SK-N-SH treated with all-trans-retinoic acid at 6 μM for 48 hours (cell line): Measurements from ENCODE around the gene CYP24A1.

Source experiments
- ATAC-seq: fragments of 200-7000 bp; cut with Tn5 transposase; 3 replicates; pipeline ENCODE4 v1.9.1; 2020; ENCODE audit warnings: mild to moderate bottlenecking, moderate library complexity
- ARNTL ChIP-seq: fragments of 450-650 bp; formaldehyde crosslinking; IDR thresholded peaks from 2 replicates; pipeline ENCODE4 v1.5.0; 2020; ENCODE audit warnings: low read depth, mild to moderate bottlenecking, moderate library complexity, borderline replicate concordance
- BACH2 ChIP-seq: fragments of 250-450 bp; sonication (Bioruptor Pico); IDR thresholded peaks from 2 replicates; pipeline ENCODE4 v1.9.0; 2021; ENCODE audit warnings: mild to moderate bottlenecking, borderline replicate concordance
- CSRNP3 ChIP-seq: fragments of 250-450 bp; sonication (Bioruptor Pico); IDR thresholded peaks from 2 replicates; pipeline ENCODE4 v1.5.1; 2021; ENCODE audit warnings: mild to moderate bottlenecking, moderate library complexity
- ESRRG ChIP-seq: fragments of 250-450 bp; sonication (Bioruptor Pico); IDR thresholded peaks from 2 replicates; pipeline ENCODE4 v1.6.1; 2021; ENCODE audit warnings: mild to moderate bottlenecking
- ISL1 ChIP-seq: fragments of 250-450 bp; sonication (Bioruptor Pico); IDR thresholded peaks from 2 replicates; pipeline ENCODE4 v2.1.2; 2022; ENCODE audit warnings: mild to moderate bottlenecking, moderate library complexity
- OSR1 ChIP-seq: fragments of 250-450 bp; sonication (Bioruptor Pico); IDR thresholded peaks from 2 replicates; pipeline ENCODE4 v1.8.0; 2022; ENCODE audit warnings: moderate library complexity, mild to moderate bottlenecking, inconsistent platforms
- PATZ1 ChIP-seq: fragments of 250-450 bp; sonication (Bioruptor Pico); IDR thresholded peaks from 2 replicates; pipeline ENCODE4 v1.8.0; 2020; ENCODE audit warnings: mild to moderate bottlenecking, moderate library complexity, borderline replicate concordance
- PPARA ChIP-seq: fragments of 250-450 bp; sonication (Bioruptor Pico); IDR thresholded peaks from 2 replicates; pipeline ENCODE4 v1.5.0; 2020; ENCODE audit warnings: mild to moderate bottlenecking, borderline replicate concordance
- RARB ChIP-seq: fragments of 250-450 bp; sonication (Bioruptor Pico); IDR thresholded peaks from 2 replicates; pipeline ENCODE4 v1.8.0; 2021; ENCODE audit warnings: mild to moderate bottlenecking, moderate library complexity
- SNAI2 ChIP-seq: fragments of 250-450 bp; sonication (Bioruptor Pico); IDR thresholded peaks from 2 replicates; pipeline ENCODE4 v1.5.0; 2020; ENCODE audit warnings: mild to moderate bottlenecking, moderate library complexity
- TCF4 ChIP-seq: fragments of 250-450 bp; sonication (Bioruptor Pico); IDR thresholded peaks from 2 replicates; pipeline ENCODE4 v1.8.0; 2021; ENCODE audit warnings: mild to moderate bottlenecking, moderate library complexity, borderline replicate concordance
- ZC3H10 ChIP-seq: fragments of 250-450 bp; sonication (Bioruptor Pico); IDR thresholded peaks from 2 replicates; pipeline ENCODE4 v1.5.1; 2021; ENCODE audit warnings: mild to moderate bottlenecking, moderate library complexity
- ZFP3 ChIP-seq: fragments of 250-450 bp; sonication (Bioruptor Pico); IDR thresholded peaks from 2 replicates; pipeline ENCODE4 v1.5.0; 2020; ENCODE audit warnings: mild to moderate bottlenecking, moderate library complexity
- ZFP30 ChIP-seq: fragments of 450-650 bp; formaldehyde crosslinking; IDR thresholded peaks from 2 replicates; pipeline ENCODE4 v1.5.0; 2022; ENCODE audit warnings: mild to moderate bottlenecking, moderate library complexity
- ZNF565 ChIP-seq: fragments of 450-650 bp; formaldehyde crosslinking; conservative IDR thresholded peaks from 2 replicates; pipeline ENCODE4 v1.5.0; 2020; ENCODE audit warnings: low read depth, mild to moderate bottlenecking, moderate library complexity
- ZNF70 ChIP-seq: fragments of 450-650 bp; formaldehyde crosslinking; IDR thresholded peaks from 2 replicates; pipeline ENCODE4 v1.5.0; 2020; ENCODE audit warnings: mild to moderate bottlenecking, moderate library complexity
- TF ChIP-seq, protein P1 (sequence below): fragments of 250-450 bp; sonication (Bioruptor Pico); IDR thresholded peaks from 2 replicates; pipeline ENCODE4 v1.5.0; 2020; ENCODE audit warnings: mild to moderate bottlenecking, moderate library complexity
- TF ChIP-seq, protein P2 (sequence below): fragments of 250-450 bp; sonication (Bioruptor Pico); IDR thresholded peaks from 2 replicates; pipeline ENCODE4 v1.8.0; 2021; ENCODE audit warnings: low read depth, mild to moderate bottlenecking, moderate library complexity, borderline replicate concordance
- TF ChIP-seq, protein P3 (sequence below): fragments of 250-450 bp; sonication (Bioruptor Pico); IDR thresholded peaks from 2 replicates; pipeline ENCODE4 v1.5.1; 2020; ENCODE audit warnings: low read depth, mild to moderate bottlenecking, moderate library complexity

Gene CYP24A1

GRCh38 chr20:54188132-54188849 is 14.5 kb upstream of the CYP24A1 start:
- no peak for ATAC-seq
- TF ChIP-seq ARNTL (CRISPR knock-in tag) (no peak), ESRRG (CRISPR knock-in tag) (no peak), ISL1 (CRISPR knock-in tag) (no peak), PPARA (CRISPR knock-in tag) (no peak), RARB (CRISPR knock-in tag) (no peak), ZFP3 (CRISPR knock-in tag) (no peak), ZC3H10 (CRISPR knock-in tag) (no peak), TCF4 (no peak), ZFP30 (CRISPR knock-in tag) (no peak), PATZ1 (CRISPR knock-in tag) (no peak)
- TF ChIP-seq, protein P1, sequence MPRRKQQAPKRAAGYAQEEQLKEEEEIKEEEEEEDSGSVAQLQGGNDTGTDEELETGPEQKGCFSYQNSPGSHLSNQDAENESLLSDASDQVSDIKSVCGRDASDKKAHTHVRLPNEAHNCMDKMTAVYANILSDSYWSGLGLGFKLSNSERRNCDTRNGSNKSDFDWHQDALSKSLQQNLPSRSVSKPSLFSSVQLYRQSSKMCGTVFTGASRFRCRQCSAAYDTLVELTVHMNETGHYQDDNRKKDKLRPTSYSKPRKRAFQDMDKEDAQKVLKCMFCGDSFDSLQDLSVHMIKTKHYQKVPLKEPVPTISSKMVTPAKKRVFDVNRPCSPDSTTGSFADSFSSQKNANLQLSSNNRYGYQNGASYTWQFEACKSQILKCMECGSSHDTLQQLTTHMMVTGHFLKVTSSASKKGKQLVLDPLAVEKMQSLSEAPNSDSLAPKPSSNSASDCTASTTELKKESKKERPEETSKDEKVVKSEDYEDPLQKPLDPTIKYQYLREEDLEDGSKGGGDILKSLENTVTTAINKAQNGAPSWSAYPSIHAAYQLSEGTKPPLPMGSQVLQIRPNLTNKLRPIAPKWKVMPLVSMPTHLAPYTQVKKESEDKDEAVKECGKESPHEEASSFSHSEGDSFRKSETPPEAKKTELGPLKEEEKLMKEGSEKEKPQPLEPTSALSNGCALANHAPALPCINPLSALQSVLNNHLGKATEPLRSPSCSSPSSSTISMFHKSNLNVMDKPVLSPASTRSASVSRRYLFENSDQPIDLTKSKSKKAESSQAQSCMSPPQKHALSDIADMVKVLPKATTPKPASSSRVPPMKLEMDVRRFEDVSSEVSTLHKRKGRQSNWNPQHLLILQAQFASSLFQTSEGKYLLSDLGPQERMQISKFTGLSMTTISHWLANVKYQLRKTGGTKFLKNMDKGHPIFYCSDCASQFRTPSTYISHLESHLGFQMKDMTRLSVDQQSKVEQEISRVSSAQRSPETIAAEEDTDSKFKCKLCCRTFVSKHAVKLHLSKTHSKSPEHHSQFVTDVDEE (CRISPR knock-in tag): no peak
- TF ChIP-seq, protein P2, sequence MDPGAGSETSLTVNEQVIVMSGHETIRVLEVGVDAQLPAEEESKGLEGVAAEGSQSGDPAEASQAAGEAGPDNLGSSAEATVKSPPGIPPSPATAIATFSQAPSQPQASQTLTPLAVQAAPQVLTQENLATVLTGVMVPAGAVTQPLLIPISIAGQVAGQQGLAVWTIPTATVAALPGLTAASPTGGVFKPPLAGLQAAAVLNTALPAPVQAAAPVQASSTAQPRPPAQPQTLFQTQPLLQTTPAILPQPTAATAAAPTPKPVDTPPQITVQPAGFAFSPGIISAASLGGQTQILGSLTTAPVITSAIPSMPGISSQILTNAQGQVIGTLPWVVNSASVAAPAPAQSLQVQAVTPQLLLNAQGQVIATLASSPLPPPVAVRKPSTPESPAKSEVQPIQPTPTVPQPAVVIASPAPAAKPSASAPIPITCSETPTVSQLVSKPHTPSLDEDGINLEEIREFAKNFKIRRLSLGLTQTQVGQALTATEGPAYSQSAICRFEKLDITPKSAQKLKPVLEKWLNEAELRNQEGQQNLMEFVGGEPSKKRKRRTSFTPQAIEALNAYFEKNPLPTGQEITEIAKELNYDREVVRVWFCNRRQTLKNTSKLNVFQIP (CRISPR knock-in tag): no peak

GRCh38 chr20:54184904-54185626 is 11.3 kb upstream of the CYP24A1 start:
- TF ChIP-seq ESRRG (CRISPR knock-in tag) (no peak), ZNF70 (no peak), ISL1 (CRISPR knock-in tag) (no peak), PPARA (CRISPR knock-in tag) (no peak), TCF4 (no peak), CSRNP3 (CRISPR knock-in tag) (no peak), ZC3H10 (CRISPR knock-in tag) (no peak), OSR1 (no peak), BACH2 (CRISPR knock-in tag) (no peak), ZNF565 (no peak), ARNTL (CRISPR knock-in tag) (no peak), SNAI2 (CRISPR knock-in tag) (no peak), PATZ1 (CRISPR knock-in tag) (no peak), RARB (CRISPR knock-in tag) (no peak)
- TF ChIP-seq, protein P3, sequence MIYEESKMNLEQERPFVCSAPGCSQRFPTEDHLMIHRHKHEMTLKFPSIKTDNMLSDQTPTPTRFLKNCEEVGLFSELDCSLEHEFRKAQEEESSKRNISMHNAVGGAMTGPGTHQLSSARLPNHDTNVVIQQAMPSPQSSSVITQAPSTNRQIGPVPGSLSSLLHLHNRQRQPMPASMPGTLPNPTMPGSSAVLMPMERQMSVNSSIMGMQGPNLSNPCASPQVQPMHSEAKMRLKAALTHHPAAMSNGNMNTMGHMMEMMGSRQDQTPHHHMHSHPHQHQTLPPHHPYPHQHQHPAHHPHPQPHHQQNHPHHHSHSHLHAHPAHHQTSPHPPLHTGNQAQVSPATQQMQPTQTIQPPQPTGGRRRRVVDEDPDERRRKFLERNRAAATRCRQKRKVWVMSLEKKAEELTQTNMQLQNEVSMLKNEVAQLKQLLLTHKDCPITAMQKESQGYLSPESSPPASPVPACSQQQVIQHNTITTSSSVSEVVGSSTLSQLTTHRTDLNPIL (CRISPR knock-in tag): no peak
- TF ChIP-seq, protein P1 (CRISPR knock-in tag): no peak
- TF ChIP-seq, protein P2 (CRISPR knock-in tag): no peak
- ATAC-seq: no peak
